T-helper 2 cell (primary cell): ENCODE results near the gene NR4A3.
"Not testable (repeated sequence)": the region's sequence is repeated elsewhere in the genome, so short reads cannot be mapped to it uniquely, and the experiment has no call there.

ENCODE experiments used
- DNase-seq, 5 experiments: peaks; one replicate each; pipeline versions ENCODE4 v3.0.0 to v3.0.0-alpha.2; 2012 to 2022

The NR4A3 gene

DNA sequence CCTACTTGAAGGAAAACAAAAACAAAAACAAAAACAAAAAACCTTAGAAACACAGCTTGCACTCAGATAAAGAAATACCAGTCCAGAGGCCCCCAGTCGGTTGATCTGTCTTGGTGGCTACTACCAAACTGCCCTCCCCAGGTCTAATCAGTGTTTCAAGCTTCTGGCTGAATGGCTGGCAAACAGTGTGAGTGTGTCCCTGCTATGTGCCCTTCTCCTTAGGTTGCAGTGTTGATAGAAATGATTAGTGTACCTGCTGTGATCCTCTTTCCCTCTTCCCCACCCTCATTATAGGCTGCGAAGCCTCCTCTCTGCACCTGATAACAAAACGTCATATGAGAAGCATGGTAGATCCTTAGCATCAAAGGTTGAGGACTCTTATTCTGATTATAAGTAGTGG is 12.8 kb downstream of the NR4A3 start:
- DNase-seq: no peak

DNA sequence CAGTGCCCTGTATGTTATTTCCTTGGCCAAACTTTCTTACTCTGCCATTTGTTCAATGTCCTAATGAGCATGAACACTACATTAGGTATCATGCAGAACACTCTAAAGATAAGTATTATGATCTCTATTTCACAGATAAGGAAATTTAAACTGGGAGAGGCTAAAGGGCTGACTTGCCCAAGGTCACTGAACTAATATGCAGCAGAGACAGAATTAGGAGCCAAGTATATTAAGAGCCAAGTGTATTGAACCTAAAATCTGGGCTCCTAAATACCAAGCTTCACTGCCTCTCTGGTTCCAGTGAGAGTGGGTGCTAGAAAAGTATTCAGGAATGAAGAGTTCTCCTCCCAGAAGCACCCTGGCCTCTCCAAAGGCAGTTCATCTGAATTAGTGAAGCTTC is 13.5 kb downstream of the NR4A3 start:
- no peak for DNase-seq

DNA sequence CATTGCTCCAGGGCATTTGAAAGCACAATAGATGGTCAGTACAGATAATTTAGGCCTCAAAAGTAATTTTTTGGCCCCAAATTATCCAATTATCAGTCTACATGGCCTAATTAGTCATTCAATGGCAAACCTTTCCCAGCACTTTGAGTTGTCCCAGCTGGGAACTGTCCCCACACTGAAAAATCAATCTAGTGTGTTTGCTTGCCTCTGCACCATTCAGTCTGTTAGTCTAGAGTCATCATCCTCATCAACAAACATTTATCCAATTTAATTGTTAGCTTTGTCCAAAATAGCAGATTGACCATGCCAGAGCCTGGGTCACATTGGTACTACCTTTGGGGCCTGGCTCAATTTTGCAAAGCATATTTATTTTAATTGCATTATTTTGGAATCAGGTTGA is 13.9 kb downstream of the NR4A3 start:
- no peak for DNase-seq

DNA sequence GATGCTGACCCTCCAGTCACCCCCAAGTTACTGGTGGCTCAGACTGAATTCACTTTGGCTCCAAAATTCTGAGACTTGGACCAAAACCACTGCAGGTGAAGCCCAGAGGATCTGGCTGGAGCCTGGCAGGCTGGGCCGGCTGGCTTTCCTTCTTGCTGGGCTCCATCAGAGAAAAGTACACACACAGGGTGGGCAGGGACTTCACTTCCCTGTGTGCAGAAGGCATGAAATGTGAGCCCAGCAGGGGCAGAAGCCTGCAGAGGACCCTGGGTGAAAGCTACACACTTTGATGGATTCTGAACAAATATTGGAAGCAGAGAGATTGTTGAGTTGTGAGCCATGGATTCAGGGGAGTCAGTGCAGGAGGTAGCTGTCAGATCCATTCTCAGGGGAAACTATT is 18.4 kb downstream of the NR4A3 start:
- no peak for DNase-seq

DNA sequence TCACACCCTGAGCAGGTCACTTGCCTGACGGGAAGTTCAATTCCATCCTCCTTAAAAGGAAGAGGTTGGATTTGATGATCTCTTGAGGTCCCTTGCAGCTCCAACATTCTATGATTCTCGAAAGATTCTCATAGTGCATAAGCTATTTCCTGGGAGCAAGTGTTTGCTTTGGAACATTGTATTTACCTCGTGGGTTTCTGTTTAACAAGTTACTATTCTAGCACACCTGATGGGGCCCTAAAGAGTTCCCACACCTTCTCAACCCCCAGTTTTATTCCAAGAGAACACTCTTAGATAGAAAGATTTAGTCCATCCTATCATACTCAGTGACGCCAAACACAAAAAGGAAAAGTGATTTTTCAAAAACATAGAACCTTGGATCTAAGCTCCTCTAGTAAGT is 23.4 kb downstream of the NR4A3 start:
- no peak for DNase-seq

DNA sequence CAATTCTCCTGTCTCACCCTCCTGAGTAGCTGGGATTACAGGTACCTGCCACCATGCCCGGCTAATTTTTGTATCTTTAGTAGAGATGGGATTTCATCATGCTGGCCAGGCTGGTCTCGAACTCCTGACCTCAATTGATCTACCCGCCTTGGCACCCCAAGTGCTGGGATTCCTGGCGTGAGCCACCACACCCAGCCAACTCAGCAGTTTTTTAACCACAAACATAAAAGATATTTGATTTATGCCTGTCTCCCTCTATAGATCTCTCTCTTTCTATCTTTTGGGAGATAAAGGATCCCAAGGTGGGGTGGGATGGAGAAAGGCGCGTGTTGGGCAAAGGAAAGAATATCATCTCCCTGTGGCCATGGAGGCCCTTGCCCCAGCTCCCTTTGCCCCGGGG is 26.8 kb downstream of the NR4A3 start:
- DNase-seq: no peak

DNA sequence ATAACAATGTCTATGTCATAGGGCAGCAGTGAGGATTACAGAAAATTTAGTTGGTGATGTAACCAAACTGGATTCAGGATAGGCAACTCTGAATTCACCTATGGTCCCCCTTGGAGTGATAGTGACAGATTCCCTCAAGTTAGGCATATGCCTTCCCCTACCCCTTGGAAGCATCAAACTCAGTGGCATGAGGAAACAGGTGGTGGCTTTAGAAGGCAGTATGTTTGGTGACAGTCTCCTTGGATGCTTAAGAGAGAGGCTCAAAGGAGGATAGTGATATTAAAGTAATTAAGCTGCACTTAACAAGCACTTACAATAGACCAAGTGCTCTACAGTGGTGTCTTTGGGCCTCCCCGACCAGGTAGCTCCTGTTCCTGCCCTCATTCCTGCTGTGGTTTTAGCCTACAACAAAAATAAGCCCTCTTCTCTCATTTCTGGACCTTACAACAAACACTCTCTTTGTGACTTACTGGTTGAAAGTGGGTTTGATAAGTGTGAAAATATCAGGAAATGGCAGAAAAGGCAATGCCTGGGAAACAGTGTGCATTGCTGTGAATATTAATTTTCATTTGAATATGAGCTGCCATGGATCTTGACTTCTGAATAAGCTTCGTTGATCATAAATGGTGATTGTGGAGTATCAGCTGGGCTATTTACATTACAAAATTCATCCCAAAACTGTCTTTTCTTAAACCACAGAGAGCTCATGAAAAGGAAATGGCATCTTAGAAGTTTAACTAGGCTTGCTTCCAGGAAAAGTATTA is 29.2 kb downstream of the NR4A3 start:
- DNase-seq: no peak

DNA sequence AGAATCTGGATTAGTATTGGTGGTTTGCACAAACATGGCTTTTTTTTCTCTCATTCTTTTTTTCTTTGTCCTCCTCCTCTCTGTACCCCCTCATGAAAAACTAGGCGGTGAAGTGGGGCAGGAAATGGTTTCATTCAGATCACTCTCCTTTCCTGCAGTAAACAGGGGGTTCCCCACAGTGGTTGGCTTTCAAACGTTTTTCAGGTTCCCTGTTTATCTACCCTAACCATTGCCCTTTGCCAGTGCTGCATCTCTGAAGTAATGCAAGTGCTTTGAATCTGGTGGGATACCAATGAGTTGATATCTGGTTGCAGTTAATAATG is 29.8 kb downstream of the NR4A3 start:
- peak in 2 of 5 experiments; percentile 74 to 95 for DNase-seq

DNA sequence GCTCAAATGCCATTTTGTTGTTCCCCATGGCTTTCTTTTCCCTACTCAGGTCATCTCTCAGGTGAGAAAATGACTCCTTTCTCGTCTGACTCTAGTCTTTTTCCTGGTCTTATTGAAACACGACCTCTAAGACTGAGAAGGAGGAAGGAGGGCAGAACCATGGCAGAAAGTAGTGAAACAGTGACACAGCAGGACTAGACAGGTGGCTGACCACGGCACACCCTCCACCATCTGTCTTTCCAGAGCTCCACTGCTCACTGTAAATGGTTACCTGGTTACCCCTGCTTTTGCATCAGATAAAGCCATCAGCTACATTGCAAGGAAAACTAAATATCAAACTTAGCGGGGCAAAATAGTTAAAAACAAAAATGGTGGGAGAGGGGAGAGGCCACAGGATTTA is 30.9 kb downstream of the NR4A3 start:
- DNase-seq: peak in 1 of 5 experiments; percentile 41

DNA sequence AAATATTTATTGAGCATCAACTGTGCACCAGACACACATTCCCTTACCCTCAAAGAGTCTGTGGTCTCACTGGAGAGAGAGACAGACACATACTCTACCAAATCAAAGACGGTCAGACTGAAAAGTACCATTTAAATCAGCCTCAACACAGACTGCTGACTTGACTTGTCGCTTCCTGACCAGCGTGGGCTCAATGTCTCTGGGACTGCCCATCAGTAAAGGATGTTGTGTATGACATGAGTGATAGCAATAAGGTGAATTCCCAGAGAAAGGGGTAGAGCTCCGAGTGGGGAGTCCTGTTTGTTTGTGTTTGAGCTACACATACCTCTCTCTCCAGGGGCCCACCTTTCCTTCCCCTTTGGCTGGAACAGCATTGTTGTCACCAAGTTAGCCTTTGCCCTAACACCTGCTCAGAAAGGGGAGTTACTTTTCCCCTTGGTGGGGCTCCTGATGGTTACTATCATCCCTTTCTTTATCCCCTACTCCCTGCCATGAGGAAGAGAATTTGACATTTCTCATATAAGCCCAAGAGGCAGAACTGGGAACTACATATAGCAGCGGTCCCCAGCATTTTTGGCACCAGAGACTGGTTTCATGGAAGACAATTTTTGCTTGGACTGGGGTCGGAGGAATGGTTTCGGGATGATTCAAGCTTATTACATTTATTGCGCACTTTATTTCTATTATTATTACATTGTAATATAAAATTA is 33.9 kb downstream of the NR4A3 start:
- DNase-seq: no peak

DNA sequence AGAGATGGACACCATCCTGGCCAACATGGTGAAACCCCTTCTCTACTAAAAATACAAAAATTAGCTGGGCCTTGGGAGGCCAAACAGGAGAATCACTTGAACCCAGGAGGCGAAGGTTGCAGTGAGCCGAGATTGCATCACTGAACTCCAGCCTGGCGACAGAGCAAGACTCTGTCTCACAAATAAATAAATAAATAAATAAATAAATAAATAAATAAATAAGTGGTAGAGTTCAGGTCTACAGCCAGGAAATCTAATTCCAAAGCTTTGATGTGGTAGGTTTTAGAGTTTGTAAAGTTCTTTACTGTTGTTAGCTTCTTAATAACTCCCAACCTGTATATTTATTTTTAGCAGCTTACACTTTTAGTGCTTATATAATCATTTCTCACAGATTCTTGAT is 35.9 kb downstream of the NR4A3 start:
- DNase-seq: not testable (repeated sequence)

DNA sequence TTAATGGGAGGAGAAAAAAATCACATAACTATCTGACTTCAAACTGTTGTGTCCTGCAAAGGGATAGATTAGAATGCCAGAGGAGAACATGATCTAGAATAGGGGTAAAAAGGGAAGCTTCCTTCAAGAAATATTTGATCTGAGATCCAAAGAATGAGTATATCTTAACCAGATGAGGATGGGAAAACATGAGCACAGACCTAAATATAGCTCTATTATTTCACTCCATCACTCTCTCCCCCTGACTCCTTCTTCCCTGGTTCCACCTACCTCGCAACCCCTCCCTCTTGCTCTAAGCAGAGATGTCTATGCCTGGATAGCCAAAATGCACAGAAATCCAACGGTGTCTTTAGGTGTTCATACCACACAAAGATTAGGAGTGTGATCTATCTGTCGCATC is 36.4 kb downstream of the NR4A3 start:
- DNase-seq: no peak

DNA sequence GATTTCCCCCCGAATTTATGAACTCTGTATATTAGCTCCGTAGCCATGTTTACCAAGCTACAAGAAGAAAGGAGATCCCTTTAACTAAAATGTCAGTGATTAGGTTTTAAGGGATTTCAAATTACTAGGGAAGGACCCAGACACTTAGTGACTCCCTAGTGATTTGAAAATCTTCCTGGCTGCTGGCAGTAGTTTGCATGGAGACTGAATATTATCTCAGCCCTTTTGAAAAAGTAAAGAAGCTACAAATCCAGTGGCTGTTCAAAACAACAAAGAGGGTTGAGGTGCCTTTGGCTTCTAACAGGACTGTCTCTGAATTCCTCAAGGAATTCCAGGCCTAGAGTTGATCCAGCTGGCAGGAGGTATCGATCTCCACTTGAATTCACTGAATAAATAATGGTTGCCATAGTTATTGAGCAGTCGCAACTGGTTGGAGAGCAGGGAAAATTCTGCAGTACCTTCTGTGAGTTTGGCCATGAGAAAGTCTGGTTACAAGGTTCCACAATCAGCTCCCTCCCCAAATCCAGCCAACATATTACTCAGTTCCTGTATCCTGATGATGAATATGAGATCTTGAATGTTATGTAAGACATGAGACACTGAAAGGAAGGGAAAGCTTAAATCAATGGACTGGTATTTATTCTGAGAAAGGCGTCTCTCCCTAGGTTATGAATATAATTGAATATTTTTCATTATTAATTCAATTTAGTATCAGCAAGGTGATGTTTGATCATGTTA is 37.7 kb downstream of the NR4A3 start:
- no peak for DNase-seq

DNA sequence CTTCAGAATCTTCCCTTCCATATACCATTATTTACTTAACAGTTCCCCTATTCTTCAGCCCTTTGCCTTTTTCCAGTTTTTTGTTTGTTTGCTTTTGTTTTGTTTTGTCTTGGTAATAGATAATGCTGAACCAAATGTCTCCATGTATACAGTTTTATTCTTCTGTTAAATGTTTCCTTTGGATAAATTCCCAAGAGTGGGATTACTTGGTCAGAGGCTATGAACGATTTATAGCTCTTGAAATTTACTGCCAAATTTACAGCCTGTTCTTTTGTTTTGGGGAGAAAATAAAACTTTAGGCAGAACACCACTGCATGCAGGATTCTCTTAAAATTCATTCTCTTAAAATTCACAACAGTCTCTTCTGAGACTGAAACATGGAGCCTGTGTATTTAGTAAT is 38.6 kb downstream of the NR4A3 start:
- no peak for DNase-seq

DNA sequence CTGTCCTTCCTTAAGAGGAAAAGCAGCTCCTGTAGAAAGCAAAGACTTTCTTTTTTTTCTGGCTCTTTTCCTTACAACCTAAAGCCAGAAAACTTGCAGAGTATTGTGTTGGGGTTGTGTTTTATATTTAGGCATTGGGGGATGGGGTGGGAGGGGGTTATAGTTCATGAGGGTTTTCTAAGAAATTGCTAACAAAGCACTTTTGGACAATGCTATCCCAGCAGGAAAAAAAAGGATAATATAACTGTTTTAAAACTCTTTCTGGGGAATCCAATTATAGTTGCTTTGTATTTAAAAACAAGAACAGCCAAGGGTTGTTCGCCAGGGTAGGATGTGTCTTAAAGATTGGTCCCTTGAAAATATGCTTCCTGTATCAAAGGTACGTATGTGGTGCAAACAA is 42.3 kb downstream of the NR4A3 start:
- DNase-seq: no peak

DNA sequence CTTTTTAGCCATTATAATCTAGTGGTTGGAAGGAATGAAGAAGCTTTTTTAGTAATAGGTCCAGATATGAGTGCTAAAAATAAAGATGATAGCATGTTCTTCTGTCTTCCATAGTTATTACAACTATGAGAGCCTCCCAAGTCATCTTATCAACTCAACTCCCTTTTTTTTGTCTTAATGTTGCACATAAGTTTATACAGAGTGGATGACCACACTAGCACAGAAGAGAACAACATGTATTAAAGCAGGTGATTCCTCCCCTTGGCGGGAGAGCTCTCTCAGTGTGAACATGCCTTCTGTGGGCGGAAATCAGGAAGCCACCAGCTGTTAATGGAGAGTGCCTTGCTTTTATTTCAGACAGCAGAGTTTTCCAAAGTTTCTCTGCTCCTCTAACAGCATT is 44.7 kb downstream of the NR4A3 start:
- no peak for DNase-seq

DNA sequence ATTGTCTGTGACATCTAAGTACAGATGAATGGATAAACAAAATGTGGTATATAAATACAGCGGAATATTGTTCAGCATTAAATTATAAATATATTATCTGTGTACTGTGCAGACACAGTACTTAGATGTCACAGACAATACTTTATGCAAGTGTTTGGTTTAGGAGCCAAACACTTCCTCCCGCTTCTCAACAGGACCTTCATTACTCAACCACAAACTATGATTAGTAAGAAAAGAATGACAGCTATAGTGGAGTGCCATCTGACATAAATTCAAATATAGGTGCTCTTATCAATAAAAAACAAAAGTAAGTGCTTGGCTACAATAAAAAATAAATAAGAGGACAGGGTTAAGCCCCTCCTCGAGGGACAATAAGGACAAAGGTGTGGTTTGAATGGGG is 45.9 kb downstream of the NR4A3 start:
- DNase-seq: peak in 1 of 5 experiments; percentile 75

DNA sequence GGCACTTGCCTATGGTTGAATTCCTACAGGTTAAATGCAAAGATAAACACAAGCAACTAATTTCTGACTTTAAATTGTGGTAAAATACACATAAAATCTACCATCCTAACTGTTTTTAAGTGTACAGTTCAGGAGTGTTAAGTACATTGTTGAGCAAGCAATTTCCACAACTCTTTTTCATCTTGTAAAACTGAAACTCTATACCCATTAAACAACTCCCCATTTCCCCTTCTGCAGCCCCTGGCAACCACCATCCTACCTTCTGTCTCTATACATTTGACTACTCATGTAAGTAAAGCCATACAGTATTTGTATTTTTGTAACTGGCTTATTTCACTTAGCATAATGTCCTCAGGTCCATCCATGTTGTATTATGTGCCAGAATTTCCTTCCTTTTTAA is 46.3 kb downstream of the NR4A3 start:
- DNase-seq: peak in 1 of 5 experiments; percentile 82

DNA sequence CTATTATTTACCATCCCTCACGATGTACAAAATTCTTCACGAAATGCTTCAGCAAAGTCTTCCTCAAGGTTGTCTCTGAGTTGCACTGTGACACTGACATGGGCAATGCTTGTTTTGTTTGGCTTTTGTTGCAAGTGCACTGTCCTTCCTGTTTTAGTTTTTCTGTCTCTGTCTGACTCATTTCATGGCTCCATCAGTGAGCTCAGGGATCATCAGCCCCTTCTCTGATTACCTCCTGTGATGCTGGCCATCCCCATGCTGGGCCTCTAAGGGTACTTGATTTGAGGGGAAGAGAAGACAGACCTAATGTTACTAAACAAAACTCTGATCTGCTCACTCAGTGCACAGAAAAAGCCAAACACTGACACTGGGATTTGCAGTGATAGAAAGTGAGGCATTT is 47.2 kb downstream of the NR4A3 start:
- DNase-seq: peak in 1 of 5 experiments; percentile 87

DNA sequence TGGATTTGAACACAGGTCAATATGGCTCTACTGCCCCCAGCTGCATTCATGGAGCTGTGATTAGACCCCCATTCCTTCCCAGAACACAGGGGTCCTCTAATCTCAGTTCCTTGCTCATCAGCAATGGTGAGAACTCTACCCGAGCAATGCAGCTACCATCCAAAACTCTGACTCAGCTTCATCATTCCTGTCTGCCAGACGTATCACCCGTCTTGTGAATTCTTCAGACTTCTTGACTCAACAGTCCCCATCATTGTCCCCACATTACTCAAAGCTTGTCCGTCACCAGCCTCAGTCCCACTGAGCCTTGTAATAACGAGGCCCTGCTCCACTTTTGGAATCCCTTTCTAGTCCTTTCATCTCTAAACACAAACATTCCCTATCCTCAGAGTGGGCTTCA is 48.4 kb downstream of the NR4A3 start:
- DNase-seq: no peak

DNA sequence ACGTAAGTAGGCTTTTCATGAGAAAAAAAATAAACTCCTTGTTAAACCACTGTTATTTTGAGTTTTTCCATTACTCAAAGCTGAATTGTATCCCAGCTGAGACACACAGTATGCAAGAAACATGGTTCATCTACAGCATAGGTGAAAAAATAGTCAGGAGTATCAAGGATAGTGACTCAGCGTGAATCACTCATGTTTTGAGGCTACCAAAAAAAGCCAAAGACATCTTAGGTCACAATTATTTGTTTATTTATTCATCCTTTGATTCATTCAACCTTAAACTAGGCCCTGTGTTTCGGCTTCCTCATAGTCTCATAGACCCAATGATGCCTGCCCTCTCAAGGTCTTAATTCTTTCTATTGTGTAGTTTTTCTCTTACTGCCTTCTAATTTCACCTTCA is 51.8 kb downstream of the NR4A3 start:
- no peak for DNase-seq

DNA sequence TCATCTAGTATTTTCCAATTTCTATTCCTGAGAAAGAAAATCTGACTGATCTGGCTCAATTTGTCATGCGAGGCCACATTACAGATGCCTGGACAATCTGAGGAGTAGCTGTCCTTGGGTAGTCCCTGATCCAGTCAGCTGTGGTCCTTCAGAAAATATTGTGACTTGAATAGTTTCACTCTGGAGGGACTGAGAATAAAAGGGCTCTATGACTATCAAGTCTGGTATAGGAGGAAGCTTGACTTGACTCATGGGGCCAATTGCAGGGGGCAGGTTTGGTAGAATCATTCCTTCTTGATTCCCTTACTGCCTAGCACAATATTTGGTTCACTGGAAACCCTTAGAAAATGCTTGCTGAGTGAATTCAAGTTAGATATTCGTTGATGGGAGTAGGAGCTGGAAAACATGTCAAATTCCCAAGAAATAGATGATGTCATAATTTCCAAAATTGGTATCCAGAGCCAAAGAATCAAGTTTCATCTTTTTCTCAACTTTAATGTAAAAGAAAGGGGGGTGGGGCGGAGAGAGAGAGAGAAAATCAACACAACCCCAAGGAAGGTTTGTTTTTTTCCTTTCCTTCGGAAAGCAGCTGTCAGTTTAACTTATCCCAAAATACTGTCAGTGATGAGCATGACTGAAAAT is 52.4 kb downstream of the NR4A3 start:
- no peak for DNase-seq

DNA sequence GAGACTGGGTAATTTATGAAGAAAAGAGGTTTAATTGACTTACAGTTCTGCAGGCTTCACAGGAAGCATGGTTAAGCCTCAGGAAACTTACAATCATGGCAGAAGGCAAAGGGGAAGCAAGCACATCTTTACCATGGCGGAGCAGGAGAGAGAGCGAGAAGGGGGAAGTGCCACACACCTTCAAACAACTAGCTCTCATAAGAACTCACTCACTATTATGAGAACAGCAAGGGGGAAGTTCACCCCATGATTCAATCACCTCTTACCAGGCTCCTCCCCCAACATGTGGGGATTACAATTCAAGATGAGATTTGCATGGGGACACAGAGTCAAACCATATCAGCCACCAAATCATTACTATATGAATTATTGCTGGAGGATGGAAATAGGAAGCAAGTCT is 54.5 kb downstream of the NR4A3 start:
- DNase-seq: no peak

DNA sequence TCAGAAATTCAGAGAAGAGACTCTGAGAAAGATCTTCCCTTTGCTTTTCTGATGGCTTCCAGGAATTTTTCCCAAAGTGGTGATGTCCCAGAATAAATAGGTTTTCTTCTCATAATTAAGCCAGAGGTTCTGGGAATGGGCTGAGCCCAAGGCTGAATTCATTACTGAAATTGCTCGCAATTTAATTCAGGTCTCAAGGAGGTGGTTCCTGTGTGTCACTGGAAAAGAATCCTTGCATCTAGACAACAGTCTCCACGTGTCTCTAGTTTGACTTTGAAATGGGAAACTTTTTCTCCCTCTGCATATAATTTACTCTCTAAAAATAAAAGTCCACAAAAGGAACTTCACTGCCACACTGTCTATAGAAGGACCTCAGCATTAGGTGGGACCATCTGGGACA is 57.0 kb downstream of the NR4A3 start:
- no peak for DNase-seq
